ENCODE results near the gene ANKRD11.

Gene ANKRD11

DNA sequence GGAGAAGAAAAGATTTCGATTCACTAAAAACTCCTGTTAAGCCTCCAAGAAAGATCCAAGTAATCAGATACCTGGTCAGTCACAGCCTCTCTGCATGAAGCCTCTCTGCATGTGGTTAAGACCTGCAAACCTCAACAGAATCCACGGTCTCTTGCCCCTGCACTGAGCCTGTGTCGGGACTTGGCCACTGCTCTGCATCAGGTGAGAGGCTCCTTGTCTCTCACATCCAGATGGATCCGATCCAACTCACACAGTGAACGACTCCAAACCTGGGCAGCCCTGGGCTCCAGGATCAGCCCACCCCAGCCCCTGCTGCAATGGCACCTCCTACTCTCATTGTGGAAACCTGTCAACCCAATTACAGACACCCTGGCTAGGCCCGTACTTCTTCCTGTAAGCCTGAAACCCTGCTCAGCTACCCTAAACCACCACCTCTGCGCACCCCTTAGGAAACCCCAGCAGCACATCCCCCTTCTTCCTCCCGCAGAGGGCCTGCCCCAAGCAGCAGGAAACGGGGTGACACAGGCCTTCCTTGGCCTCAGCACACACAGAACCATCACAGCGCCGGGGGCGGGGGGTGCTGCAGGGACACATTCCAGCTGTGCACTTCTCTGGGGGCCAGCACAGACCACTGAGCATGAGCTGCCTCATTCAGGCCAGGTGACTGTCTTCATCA, 129.5 kb downstream of the ANKRD11 start:
- peak overlapping the region; percentile 83 for H3K4me2 ChIP-seq (ENCODE audit: low read depth, low read length, poor library complexity, severe bottlenecking)
- no peaks in the 10 kb centered on the region for H3K9me3 ChIP-seq (ENCODE audit: insufficient read depth, low read depth, low read length)
- peak overlapping the region; percentile 62 for H3K9ac ChIP-seq (ENCODE audit: low read depth, low read length, poor library complexity, severe bottlenecking)
- no peaks in the 10 kb centered on the region for H3F3A ChIP-seq (ENCODE audit: low read depth)
- H3K4me1 ChIP-seq (ENCODE audit: insufficient read depth, low read length, poor library complexity, severe bottlenecking), result peaks cover 62% of the 10 kb centered on the region
- H2AFZ ChIP-seq (ENCODE audit: low read length), result no peak overlapping the region
- H3K9me2 ChIP-seq (replicated peaks; ENCODE audit: low read depth, low read length), result no peaks in the 10 kb centered on the region
- TF ChIP-seq, protein P1, sequence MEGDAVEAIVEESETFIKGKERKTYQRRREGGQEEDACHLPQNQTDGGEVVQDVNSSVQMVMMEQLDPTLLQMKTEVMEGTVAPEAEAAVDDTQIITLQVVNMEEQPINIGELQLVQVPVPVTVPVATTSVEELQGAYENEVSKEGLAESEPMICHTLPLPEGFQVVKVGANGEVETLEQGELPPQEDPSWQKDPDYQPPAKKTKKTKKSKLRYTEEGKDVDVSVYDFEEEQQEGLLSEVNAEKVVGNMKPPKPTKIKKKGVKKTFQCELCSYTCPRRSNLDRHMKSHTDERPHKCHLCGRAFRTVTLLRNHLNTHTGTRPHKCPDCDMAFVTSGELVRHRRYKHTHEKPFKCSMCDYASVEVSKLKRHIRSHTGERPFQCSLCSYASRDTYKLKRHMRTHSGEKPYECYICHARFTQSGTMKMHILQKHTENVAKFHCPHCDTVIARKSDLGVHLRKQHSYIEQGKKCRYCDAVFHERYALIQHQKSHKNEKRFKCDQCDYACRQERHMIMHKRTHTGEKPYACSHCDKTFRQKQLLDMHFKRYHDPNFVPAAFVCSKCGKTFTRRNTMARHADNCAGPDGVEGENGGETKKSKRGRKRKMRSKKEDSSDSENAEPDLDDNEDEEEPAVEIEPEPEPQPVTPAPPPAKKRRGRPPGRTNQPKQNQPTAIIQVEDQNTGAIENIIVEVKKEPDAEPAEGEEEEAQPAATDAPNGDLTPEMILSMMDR (conservative IDR thresholded peaks at IDR 0.05; ENCODE audit: low read length), result no peak
- no peak for TF ChIP-seq EZH2phosphoT487 (IDR thresholded peaks at IDR 0.05; ENCODE audit: borderline replicate concordance)
- no peaks in the 10 kb centered on the region for H3K36me3 ChIP-seq (ENCODE audit: insufficient read depth, low read length)
- H3K27me3 ChIP-seq (ENCODE audit: insufficient read depth, low read length, poor library complexity, severe bottlenecking), result no peaks in the 10 kb centered on the region
- H3K79me2 ChIP-seq (ENCODE audit: insufficient read depth, low read length), result peaks cover 89% of the 10 kb centered on the region
- H3K4me3 ChIP-seq (ENCODE audit: low read length, poor library complexity, severe bottlenecking), result peak overlapping the region; percentile 63
- peaks cover 61% of the 10 kb centered on the region for H4K20me1 ChIP-seq (ENCODE audit: insufficient read depth, low read length, poor library complexity, severe bottlenecking)

DNA sequence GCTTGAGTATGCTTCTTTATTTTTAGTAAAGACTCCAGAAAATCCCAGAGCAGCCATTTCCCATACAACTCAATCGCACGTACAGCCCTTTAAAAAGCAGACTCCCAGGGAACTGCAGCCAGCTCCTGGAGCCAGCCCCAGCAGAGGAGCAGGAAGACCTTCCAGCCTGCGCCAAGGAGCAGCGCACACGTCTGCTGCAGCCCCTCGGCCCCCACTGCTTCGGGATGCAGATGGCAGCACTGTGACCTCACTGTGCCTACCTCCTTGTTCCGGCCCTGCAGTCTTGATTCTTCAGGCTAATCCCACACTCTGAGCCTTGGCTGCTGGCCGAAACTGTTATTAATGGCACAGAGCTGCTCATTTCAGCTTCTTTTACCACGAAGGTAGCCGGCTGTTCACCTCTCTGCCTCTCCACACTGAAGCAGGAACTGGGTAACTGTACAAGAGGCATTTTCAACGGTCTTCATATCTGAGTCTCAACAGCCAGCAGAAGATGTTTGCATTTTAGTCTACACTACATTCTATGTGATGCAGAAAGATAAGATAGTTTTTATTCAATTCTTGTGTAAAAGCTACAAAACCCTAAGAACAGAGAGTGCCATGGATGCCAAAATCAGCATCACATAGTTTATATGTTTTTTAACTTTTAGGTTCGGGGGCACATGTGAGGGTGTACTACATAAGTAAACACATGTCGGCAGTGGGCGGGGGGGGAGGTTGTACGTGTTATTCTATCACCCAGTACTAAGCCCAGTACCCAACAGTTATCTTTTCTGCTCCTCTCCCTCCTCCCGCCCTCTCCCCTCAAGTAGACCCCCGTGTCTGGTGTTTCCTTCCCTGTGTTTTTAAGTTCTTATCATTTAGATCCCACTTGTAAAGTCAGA, 130.9 kb downstream of the ANKRD11 start:
- Histone ChIP-seq H3F3A (ENCODE audit: low read depth) (no peaks in the 10 kb centered on the region), H4K20me1 (ENCODE audit: insufficient read depth, low read length, poor library complexity, severe bottlenecking) (peaks cover 56% of the 10 kb centered on the region), H3K4me2 (ENCODE audit: low read depth, low read length, poor library complexity, severe bottlenecking) (peak overlapping the region; percentile 83), H3K27me3 (ENCODE audit: insufficient read depth, low read length, poor library complexity, severe bottlenecking) (no peaks in the 10 kb centered on the region), H3K36me3 (ENCODE audit: insufficient read depth, low read length) (no peaks in the 10 kb centered on the region), H3K9ac (ENCODE audit: low read depth, low read length, poor library complexity, severe bottlenecking) (peak overlapping the region; percentile 62), H3K9me2 (replicated peaks; ENCODE audit: low read depth, low read length) (no peaks in the 10 kb centered on the region), H3K4me1 (ENCODE audit: insufficient read depth, low read length, poor library complexity, severe bottlenecking) (peaks cover 62% of the 10 kb centered on the region), H2AFZ (ENCODE audit: low read length) (no peak overlapping the region), H3K79me2 (ENCODE audit: insufficient read depth, low read length) (peaks cover 89% of the 10 kb centered on the region), H3K4me3 (ENCODE audit: low read length, poor library complexity, severe bottlenecking) (peak overlapping the region; percentile 63), H3K9me3 (ENCODE audit: insufficient read depth, low read depth, low read length) (no peaks in the 10 kb centered on the region)
- no peak for TF ChIP-seq EZH2phosphoT487 (IDR thresholded peaks at IDR 0.05; ENCODE audit: borderline replicate concordance)
- TF ChIP-seq, protein P1 (conservative IDR thresholded peaks at IDR 0.05; ENCODE audit: low read length), result no peak

GRCh38 chr16:89358030-89359005, 132.0 kb downstream of the ANKRD11 start:
- peak overlapping the region; percentile 63 for H3K4me3 ChIP-seq (ENCODE audit: low read length, poor library complexity, severe bottlenecking)
- peaks cover 89% of the 10 kb centered on the region for H3K79me2 ChIP-seq (ENCODE audit: insufficient read depth, low read length)
- H3K9me3 ChIP-seq (ENCODE audit: insufficient read depth, low read depth, low read length), result no peaks in the 10 kb centered on the region
- no peaks in the 10 kb centered on the region for H3K36me3 ChIP-seq (ENCODE audit: insufficient read depth, low read length)
- H3K4me1 ChIP-seq (ENCODE audit: insufficient read depth, low read length, poor library complexity, severe bottlenecking), result peaks cover 52% of the 10 kb centered on the region
- peak overlapping the region; percentile 83 for H3K4me2 ChIP-seq (ENCODE audit: low read depth, low read length, poor library complexity, severe bottlenecking)
- no peaks in the 10 kb centered on the region for H3K9me2 ChIP-seq (replicated peaks; ENCODE audit: low read depth, low read length)
- no peak for TF ChIP-seq EZH2phosphoT487 (IDR thresholded peaks at IDR 0.05; ENCODE audit: borderline replicate concordance)
- TF ChIP-seq, protein P1 (conservative IDR thresholded peaks at IDR 0.05; ENCODE audit: low read length), result no peak
- no peak overlapping the region for H2AFZ ChIP-seq (ENCODE audit: low read length)
- H3K27me3 ChIP-seq (ENCODE audit: insufficient read depth, low read length, poor library complexity, severe bottlenecking), result no peaks in the 10 kb centered on the region
- peak overlapping the region; percentile 62 for H3K9ac ChIP-seq (ENCODE audit: low read depth, low read length, poor library complexity, severe bottlenecking)
- H4K20me1 ChIP-seq (ENCODE audit: insufficient read depth, low read length, poor library complexity, severe bottlenecking), result peaks cover 57% of the 10 kb centered on the region
- no peaks in the 10 kb centered on the region for H3F3A ChIP-seq (ENCODE audit: low read depth)

All from Loucy (cell line).